ENCODE measurements around the gene VPS52.

Gene VPS52, protein sequence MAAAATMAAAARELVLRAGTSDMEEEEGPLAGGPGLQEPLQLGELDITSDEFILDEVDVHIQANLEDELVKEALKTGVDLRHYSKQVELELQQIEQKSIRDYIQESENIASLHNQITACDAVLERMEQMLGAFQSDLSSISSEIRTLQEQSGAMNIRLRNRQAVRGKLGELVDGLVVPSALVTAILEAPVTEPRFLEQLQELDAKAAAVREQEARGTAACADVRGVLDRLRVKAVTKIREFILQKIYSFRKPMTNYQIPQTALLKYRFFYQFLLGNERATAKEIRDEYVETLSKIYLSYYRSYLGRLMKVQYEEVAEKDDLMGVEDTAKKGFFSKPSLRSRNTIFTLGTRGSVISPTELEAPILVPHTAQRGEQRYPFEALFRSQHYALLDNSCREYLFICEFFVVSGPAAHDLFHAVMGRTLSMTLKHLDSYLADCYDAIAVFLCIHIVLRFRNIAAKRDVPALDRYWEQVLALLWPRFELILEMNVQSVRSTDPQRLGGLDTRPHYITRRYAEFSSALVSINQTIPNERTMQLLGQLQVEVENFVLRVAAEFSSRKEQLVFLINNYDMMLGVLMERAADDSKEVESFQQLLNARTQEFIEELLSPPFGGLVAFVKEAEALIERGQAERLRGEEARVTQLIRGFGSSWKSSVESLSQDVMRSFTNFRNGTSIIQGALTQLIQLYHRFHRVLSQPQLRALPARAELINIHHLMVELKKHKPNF

DNA sequence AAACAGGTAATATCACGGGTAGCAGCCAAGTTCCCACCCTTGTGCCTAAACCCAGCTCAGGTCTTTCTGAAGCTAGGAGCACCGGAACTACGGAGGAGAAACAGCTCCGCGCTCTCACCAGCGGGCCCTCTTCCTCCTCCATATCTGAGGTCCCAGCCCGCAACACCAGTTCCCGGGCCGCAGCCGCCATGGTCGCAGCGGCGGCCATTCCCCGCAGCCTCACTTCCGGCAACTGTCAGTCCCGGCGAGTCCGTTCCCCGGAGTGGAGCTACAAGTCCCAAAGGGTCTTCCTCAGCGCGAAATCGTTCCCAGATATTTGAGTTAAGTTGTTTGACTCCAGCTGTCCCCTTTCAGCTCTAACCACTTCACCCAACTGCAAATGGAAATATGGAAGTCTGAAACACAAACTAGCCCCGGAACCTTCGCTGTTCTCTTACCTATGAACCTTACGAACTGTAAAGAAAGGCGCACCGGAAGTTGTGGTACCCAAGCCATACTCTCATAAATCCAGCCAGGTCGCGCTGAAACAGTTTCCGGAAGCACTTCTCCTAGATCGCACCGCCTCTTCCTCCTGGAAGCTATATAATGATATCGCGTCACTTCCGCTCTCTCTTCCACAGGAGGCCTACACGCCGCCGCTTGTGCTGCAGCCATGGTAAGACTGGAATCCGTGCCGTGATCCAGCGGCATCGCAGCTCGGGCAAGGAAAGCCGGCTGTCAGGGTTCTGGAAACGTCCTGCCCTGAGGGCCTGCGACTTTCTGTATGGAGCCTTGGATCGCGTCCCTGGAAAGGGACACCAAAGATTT, at the start of gene VPS52, which contains the start of gene RPS18:
Gene VPS52 (minus strand): TSS at position 409 of the 807 bp plus-strand sequence. CDS start 201 bp downstream, at position 208.
Gene RPS18 (plus strand): TSS at position 608 of the 807 bp plus-strand sequence. CDS start 45 bp downstream, at position 653.
- peak; percentile 83 for FAIRE-seq

DNA sequence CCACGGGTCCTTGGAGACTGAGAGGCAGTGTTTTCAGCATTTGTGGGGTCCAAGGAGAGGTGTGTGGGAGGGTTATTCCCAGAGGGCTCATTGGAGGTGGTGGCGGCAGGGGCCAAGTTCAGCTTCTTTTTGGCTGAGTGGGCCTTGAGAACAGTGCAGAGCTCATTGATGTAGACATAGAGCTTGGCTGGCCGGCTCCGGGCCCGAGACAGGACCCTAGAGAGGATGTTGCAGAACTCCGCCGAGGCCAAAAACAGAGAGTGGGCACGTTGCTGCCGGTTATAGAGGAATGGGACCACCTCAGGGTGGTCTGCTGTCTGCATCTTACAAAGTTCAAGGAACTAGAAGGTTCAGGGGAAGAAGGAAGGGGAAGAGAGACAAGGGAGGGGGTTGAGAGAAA, 49.6 kb upstream of the VPS52 start:
- FAIRE-seq, result no peak

DNA sequence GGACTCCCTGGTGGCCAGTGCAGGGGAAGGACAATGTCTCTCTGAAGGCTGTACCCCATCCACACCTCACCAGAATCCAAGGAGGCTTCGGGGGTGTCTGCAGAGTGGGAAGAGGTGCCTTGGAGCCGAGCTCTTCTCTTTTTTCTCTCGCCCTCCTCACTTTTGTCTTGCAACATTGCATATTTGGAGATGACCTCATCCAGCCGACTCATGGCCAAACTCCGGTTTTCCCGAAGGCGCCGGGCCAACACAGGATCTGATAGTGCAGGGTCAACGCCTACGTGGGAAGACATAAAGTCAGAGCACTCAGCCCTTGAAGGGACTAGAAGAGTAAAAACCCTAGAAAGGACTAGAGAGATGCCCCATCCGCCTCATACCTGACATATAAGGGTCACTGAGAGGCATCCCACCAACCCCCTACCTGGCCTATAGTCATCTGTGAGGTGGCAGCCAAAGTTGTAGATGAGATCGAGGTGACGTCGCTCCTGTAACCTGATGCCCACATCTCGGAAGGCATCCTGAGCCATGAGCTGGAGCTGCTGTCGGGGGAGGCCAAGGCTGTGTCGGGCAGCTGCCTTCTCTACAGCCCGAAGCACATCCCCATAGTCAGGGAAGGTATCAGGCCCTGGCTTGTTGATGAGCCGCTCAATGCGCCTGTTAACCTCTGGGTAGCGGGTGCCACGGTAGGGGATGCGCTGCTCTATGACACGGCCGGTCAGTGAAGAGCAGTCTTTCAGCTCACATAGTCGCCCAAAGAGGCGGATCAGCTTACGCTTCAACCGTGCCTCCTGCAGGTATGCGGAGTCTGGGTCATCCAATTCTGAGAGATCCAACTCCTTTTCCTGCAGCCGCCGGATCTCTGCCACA, 48.9 kb upstream of the VPS52 start:
- no peak for FAIRE-seq

DNA sequence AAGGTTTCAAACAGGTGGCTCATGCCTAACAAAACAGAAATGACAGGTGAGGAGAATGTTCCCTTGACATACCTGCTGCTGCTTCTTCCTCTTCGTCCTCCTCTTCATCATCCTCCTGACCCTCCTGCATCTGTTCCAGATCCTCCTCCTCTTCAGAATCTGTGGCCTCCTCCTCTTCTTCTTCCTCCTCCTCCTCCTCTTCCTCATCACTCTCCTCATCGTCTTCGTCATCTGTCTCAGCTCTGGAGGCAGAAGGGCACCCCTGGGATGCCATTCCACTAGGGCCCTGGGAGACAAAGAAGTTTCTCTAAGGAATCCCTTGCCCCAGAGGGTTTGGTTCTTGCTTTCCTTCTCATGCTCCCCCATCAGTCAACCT, 48.3 kb upstream of the VPS52 start:
- FAIRE-seq, result no peak

DNA sequence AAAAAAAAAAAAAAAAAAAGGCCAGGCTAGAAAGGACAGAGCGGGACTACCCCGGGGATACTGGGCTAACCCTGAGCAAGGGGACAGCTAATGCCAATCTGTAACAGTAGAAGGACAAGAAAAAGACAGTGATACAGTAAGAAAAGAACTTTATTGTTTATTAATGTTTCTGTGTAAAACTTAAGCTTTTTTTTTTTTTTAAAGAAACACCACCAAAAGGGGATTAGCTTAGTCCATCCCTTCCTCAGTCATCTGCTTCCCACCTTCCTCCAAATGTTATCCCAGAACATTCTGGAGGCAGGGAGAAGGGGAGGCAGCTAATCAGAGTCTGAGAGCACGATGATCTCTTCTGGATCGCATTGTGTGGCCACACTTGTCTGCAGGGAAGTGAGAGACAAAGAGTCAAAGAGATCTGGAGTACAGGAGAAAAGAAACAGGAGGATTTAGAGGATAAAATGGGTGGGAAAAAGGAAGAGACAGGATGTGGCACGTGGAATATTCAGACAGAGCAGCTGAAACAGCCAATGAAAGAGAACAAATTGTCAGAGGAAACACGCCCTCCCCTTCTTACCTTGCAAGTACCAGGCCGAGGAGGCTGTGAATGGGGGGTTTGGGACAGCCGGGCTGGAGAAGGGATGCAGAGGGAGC, 46.9 kb upstream of the VPS52 start:
- FAIRE-seq, result no peak

DNA sequence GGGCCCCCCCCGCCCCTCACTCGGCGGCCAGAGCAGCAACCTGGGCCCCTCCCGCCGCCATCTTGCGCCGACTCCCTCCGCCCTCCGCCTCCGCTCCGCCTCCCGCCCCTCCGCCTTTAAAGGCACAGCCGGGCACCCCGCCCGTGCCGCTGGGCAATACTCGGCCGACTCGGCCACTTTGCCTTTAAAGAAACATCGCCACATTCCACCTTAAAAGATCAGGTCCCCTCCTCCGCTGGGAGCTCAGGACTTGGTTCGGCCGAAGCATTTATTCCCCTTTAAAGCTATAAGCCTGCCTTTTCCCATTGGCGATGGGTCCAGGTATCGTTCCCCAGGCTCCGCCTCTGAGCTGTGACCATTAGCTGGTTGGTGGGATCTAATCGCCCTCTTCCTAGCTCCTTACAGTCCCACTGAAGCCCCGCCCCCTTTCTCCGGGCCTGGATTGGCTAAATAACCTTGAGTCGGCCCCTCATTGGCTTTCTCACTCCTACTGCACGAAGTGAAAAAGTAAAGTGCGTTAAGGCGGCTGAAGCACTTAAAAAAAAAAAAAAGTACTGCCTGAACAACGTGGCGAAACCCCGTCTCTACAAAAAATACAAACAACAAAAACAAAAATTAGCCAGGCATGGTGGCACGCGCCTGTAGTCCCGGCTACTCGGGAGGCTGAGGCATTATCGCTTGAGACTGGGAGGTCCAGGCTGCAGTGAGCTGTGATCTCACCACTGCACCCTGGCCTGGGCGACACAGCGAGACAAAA, 46.2 kb upstream of the VPS52 start, which contains the start of gene ZBTB22:
Gene ZBTB22 (minus strand): TSS at position 76 of the 757 bp plus-strand sequence. CDS start 828 bp downstream, outside the sequence.
- FAIRE-seq, result peak; percentile 96

DNA sequence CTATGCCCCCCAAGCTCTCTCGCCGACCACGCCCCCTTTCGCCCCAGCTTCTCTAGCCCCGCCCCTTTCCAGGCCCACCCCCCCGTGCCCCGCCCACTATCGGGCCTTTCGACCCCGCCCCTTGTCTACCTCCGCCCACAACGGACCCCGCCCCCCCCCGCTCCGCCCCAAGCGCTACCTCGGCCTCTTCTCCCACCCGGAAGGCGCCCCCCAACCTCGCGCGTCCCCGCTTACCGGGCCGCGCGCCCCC, 45.7 kb upstream of the VPS52 start:
- no peak for FAIRE-seq

DNA sequence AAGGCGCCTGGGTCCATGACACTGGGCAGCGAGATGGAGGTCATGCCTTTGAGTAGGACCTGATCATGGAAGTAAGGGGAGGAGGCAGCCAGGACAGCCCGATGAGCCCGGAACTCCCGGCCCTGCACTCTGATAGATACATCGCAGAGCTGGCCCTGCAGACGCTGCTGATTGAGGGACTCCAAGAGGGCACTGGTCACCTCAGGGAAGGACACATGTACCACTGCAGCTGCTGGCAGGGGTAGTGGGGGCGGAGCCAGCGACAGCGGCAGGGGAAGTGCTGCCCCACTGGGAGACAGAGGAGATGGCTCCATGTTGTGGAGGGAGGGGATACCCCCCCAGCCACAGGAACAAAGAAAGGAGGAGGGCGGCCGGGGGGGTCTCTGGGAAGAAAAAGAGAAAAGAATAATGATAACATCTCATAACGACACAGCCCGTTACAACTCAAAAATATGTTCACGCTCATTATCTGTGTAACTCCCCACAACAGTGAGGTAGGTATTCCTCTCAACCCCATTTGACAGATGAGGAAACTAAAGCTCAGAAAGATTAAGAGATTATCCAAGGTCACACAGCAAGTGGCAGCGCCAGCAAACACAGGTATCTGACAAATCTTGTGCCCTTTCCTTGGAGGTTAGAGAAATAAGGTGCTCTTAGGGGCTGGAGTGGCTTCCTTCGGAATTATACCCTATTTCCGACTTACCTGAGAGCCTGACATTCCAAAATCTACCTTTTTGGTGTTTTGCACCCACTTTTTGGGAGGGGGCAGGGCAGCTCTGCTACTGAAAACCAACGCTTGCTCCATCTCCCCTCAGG, 45.1 kb upstream of the VPS52 start:
- FAIRE-seq, result no peak

DNA sequence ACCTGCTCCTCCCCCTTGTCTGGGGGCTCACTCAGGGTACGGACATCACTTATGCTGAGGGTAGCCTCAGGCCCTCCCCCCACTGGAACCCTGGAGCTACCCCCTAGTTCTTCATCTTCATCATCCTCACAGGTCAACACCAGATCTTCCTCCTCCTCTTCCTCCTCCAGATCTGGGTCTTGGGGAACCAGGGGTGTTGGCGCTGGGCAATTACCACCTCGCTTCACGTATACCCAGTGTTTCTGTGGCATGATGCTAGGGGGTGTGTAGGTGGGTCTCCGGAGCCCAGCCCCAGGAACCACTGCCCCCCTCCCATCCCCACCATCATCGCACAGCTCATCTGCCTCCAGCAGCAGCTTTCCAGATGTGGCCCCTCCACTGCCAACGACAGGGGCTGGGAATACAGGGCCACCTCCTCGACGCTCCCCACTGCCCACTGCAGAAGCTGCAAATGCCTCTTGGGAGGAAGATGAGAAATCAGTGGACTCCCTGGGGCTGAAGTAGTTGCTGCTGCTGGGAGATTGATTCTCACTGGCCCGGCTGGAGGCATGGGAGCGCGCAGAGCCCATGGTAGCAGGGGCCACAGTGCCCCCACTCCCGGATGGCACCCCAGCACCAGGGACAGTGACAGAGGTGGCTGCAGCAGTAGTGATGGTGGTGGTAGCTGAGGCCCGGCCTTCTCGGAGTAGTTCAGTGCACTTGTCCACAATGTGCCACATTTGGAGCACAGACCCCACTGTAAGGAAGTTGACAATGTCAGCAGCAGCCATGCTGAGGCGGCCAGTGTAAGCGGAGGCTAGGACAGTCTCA, 44.3 kb upstream of the VPS52 start:
- no peak for FAIRE-seq

DNA sequence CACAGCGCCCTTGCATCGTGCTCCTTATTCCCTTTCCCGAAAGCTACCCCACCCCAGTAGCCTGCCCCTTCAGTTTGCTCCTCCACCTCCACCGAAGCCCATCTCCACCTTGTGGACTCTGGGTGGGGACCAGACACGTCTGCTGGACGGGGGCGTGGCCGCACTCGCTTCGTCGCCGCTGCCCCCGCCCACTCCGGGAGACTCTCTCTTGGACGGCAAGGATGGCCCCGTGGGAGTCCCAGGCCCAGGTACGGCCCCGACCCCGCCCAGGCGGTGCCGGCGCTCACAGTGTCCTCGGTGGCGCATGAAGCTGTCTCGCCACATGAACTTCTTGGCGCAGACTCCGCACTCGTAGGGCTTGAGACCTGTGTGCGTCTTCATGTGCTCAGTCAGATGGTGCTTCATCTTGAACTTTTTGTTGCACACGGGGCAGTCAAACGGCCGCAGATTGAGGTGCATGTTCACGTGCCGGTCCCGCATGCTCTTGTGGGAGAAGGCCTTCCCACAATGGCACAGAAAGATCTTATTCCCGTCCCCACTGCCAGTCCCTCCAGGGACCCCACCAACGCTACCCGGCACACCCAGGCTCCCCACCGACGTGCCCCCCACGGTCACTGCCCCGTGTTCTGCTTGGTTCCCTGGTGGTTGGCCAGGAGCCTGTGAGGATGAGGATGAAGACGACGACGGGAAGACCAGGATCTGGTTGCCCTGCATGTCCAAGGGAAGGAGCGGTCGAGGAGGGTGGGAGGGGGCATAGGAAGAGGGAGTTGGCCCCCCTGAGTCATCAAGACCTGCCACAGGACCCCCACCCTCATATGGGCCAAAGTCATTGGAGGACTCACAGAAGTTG, 43.5 kb upstream of the VPS52 start:
- FAIRE-seq, result no peak

DNA sequence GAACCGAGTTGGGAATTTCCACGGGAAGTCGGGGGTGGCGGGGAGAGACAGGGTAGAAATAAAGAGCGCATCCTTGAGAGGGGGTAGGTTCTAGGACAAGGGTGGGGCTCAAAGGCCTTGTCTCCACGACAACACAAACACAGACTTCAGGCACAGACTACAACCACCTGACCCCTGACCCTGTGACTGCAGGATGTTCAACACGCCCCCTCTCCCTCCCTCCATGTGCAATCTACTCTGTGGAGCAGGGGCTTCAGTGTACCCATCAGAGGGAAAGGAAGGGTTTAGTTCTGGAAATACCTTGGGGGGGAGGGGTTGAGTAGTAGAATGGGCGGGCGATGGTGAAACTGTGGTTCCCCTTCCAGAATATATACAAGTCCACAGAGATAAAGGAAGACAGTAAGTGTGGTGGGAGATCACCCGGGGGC, 42.9 kb upstream of the VPS52 start:
- no peak for FAIRE-seq

DNA sequence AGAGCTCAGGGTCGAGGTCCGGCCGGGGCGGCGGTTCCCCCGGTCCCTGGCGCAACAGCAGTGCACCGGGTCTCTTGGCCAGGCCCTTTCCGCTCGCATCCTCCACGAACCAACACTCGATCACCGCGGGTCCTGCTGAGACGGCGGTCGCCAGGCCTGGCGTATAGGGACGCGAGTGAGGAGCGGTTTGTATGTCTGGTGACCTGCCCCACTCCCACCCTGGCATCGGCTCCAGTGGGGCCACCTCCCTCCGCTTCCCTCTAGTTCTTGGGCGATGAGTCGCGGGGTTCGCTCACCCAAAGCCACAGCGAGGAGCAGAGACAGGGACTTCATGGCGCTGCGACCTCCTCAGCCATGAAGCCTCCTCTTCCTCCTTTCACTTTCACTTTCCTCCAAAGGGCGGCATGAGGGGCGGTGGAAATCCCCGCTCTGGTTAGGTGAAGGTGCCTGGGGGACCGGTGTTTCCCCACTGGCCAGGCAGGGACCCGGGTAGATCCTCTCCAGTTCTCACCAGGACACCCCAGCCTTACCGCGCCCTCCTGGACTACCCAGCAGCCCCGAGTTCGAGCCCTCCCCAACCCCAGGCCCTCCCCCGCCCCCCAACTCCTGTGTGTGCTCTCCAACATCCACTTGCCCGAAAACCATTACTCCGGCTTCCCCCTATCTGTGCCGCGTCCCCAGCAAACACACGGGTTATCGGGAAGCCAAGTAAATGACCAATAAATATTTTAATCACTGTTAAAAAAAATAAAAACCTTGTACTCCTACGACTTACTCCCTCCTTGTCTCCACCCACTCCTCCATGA, 42.2 kb upstream of the VPS52 start, which contains the start of gene TAPBP:
Gene TAPBP (minus strand): TSS at position 370 of the 806 bp plus-strand sequence. CDS start 37 bp downstream, at position 333.
- FAIRE-seq, result no peak

DNA sequence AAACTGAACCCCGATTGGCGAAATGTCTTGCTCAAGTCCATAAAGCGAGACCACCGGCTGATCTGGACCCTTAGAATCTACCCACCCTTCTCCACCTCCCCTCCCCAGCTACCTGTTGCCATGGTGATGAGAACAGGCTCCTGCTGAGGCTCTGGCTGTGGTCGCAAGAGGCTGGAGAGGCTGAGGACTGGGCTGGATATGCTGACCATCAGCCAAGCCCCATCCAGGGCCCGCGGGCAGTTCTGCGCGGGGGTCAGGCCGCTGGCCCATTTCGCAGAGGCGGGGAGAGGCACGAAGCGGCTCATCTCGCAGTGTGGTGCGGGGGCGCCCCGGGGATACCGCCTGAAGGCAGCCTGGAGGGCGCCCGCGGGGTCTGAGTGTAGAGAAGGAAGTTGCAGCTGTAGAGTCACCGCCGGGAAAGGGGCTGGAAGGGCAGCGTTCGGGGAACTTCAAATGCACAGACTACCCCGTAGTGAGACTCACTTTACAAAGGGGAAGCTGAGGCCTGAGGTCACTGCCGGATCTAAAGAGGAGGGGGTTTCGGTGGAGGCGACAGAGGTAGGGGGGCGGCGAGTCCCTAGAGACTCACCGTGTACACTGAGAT, 41.5 kb upstream of the VPS52 start:
- FAIRE-seq, result no peak

DNA sequence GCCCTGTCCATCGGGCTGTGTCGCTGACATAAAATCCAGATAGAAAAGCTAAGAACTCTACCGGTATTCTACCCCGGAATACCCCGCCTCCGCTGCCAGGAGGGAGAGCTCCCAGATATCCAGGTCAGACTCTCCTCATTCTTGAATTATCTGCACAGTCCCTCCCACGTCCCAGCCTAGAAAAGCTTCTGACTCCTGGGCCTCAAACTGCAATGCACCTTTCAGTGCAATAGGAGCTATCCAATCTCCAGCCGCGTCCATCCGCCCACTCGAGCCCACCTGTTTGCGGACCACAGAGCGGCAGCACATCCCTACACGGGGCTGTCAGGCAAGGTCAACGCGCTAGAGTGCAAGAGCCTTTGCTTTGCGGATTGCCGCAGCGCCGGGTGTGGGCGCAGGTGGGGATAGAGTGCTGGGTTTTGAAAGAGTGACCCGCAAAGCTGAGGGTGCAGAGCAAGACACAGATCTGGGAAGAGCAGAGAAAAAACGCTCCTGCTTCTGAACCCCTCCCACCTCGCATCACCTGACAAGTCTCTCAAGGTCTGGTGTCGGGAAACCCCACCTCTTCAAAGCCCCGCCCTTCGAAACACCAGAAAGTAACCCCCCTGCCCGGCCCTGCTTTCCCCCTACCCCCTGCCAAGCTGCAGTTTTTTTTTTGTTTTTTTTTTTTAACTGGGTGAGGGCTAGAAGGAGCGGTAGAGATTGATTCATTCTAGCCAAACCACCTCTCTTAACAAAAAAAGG, 40.9 kb upstream of the VPS52 start:
- no peak for FAIRE-seq

DNA sequence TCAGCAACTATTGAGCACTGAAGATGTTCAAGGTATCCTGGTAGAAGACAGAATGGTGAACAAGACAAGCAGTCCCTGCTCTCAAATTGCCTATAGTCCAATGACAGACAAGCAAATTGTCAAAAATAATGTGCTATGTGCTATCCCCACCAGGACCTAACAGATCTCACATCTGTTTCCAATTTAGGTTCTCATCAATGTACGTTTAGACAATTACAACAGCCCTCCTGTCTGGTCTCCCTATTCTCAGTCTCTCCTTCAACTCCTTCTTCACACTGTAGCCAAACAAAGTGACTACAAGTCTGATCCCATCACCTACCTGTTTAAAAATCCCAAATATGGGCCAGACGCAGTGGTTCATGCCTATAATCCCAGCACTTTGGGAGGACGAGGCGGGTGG, 34.7 kb upstream of the VPS52 start:
- no peak for FAIRE-seq

DNA sequence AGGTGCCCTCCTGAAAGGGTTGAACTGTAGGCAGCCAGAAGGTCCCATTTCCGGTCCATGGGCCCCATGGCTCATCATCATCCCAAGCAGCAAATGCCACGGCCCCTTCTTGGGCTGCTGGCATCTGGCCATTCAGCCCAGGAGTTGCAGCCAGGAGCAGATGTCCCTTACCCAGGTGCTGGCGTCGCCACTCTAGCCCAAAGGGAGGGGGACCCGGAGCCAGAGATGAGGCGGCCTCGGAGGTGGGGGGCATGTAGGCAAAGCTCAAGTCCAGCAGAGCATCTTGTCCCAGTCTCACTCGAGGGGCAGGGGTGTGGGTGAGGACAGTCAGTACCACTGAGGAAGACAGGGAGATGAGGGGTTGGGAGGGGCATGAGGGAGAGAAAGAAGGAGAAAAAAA, 33.4 kb upstream of the VPS52 start:
- no peak for FAIRE-seq
